HG03103 (cell line): ENCODE results near the gene SART3.
"Not testable (repeated sequence)": the region's sequence is repeated elsewhere in the genome, so short reads cannot be mapped to it uniquely, and the experiment has no call there.

Experiments
- ATAC-seq: cut with Tn5 transposase; IDR thresholded peaks from one replicate; pipeline ENCODE4 v1.9.1; 2021; ENCODE audit warnings: low read depth; ENCODE audit not compliant: unreplicated experiment

Gene SART3

DNA sequence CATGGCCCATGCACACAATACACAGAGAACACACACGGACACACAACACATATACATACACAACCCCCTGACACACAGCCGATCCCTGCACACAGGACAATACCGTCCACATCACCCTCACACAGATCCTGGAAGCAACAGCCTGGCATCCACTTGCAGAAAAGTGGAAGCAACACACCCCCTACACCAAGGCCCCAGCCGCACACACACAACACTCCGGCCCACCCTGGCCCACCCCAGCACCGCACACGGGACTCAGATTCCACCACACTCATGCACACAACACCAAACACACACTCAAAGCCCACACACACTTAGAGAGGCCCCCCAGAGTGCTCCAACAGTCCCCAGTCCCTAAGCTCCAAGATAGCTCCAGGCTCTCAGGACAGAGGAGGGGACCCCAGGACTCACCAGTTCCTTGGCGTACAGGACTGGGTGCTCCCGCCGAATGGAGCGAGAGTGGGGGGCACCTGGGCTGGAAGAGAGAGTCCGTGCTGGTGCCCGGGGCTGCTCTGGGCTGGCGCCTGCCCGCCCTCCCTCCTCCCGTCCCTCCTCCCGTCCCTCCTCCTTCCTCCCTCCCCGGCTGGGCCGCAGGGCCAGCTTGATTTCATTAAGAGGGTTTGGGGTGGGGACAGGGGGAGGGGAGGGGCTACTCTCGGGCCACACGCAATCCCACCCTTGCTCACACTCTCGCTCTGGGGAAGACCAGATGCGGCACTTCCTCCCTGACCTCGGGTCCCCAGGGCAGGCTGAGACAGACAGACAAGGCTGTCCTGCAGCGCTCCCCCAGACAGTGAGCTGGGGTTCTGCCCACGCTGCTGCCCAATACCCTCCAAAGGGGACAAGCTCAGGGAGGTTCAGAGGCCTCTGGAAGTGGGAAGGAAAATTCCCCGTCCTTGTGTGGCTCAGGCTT lies 36.8 kb upstream of the SART3 start, which contains the start of gene TMEM119:
TSS of gene TMEM119 (minus strand) at position 526 of the 913 bp plus-strand sequence. CDS start 5,701 bp downstream, outside the sequence.
- no peak for ATAC-seq

DNA sequence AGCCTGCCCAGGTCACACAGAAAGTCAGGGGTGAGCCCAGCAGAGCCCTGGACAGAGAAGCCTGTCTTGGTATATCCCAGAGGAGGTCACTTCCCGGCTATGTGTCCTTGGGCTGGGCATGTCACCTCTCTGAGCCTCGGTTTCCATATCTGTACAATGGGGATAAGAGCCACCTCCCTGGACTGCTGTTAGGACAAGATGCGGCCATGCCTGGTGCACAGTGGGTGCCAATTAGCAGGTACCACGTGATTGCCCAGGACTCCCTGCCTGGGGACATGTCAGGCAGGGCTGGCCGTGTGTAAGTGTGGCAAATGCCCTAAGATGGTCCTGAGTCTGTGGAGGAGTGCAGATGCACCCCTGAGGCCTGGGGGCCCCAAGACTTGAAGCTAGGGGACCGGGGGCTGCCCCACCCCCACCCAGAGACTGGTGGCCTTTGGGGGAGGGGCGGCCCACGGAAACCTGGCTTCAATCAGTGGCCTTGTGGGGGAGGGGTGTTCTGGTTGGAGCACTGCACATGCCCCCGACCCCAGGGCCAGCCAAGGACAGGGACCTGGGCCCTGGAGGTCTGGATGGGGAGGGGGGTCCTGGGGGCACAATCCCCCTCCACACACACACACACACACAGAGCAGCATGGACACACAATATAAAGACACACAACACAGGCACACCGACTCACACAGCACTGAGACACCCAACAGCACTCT lies 36.0 kb upstream of the SART3 start:
- ATAC-seq = no peak

DNA sequence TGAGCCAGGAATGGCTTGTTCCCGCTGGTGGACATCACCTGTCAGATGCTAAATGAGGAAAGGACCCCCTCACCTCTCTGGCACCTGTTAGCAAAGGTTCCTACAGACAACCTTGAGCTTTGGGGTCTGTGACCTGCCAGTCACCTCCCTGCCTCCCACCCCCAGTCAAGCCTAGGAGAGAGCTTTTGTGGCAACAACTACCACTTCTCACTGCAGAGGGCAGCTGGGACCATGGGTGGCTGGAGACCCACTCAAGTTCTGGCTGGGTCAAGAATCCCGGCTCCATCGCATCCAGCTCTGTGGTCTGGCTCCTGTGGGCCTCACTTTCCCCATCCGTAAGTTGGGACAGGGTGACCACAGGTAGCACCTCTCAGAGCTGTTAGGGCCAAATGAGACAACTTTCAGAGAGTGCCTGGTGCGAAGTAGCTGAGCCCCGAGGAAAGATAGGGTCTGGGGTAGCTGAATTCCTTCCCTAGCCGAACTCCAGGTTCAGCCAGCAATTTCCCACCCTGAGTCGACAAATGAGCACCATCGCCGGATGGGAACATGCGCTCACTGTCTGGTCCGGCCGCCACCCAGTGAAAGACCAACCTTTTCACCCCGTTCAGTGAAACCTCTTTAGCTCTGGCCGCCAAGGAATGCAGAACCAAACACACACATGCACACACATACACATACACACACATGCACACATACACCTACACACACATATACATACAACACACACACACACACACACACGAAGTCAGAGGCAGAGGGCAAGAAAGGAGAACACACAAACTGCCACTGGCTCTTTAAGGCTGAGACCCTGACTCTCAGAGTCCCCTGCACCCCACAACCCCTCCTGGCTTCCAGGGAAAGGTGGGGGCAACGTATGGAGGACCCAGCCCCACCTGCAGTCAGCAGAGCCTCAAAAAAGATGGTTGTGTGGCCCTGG lies 35.0 kb upstream of the SART3 start:
- ATAC-seq = no peak

DNA sequence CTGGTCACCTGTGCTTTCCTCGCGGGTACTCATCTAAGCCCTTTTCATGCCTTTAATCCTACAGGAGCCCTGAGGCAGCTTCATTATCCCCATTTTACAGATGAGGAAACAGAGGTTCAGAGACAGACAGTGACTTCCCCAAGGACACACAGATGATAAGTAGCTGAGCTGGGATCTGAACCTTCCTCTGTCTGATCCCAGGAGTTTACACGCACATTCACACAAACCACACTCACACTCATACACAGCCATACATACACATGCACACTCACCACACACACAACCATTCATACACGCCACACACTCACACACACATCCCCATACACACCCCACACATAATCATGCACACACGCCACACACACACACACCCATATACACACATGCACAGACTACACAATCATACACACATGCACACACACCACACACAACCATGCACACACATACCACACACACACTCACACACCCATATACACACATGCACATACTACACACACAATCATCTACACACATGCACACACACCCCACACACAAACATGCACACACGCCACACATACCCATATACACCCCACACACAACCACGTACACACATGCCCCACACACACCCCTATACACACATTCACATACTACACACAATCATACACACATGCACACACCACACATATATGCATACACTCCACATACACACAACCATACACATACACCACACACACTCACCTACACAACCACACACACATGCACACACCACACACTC lies 34.2 kb upstream of the SART3 start:
- ATAC-seq = no peak

DNA sequence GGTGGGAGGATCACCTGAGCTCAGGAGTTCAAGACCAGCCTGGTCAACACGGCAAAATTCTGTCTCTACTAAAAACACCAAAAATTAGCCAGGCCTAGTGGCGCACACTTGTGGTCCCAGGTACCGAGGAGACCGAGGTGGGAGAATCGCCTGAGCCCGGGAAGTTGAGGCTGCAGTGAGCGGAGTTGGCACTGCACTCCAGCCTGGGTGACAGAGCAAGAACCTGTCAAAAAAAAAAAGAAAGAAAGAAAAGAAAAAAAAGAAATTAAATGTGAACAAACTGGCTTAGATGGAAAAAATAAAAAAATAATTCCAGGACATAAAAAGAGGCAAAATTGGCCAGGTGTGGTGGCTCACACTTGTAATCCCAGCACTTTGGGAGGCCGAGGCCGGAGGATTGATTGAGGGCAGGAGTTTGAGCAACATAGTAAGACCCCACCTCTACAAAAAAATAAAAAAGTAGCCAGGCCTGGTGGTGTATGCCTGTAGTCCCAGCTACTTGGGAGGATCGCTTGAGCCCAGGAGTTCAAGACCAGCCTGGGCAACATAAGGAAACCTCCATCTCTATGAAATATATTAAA lies 33.4 kb upstream of the SART3 start:
- no peak for ATAC-seq

DNA sequence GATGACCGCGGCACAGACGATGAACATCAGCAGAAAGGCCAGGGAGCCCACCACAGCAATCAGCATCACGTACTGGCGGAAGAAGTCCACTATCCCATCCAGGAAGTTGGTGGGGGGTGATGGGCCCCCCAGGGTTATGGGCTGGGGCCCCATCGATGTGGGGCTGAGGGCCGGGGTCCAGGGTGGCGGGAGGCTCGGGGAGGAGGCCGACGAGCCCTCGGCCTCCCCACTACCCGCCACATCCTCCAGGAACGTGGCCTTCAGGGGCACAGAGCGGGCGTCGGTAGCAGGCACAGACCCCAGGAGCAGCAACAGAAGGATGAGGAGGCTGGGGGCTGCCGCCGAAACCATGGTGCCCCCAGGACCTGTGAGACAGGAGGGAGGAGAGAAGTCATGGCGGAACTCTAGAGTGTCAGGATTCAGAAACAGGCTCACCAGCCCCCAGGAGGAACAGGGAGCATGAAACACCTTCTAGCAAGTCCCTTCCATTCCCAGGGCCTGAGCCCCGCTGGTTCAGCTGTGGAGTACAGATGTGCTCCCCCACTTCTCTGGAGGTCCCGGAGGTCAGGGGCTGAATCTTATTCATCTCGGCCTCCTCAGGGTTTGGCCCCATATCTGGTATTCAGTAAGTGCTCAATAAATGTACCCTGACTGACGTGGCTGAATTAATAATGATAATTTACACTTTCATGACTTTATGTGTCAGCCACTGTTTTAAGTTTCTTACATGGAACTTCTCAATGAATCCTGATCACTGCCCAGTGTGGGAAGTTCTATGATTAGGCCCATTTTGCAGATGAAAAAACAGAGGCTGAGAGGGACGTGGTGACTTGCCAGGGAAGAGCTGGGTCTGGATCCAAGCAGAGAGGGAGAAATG lies 31.3 kb upstream of the SART3 start:
- ATAC-seq = no peak

DNA sequence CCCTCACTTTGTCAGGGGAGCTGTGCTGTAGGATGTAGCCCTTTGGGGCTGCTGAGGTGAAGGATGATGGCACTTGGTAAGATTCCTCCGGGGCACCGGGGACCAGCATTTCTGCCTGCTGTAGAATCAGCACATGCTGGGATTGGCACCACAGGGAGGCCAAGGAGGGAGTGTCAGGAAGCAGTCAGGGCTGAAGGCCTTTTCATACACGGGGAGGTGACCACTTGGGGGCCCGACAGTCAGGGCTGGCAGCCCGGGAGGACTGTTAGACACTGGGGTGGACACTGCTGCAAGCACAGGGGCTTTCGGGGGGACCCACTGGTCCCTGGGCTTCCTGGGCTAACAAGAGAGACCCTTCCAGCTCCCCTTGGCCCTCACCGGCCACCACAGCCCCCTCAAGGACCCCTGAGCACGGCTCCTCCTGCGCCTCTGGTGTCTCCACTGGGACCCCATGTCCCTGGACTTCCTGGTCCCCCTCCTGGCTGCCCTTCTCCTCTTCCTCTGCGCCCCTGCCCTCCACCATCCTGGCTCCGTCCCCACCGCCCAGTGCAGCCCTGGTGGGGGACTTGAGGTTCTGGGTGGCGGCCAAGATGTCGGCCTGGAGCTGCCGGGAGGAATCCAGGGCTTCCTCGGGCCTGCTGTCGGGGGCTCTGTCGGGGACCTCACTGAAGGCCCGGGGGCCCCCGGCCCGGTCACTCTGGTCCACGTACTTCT lies 30.5 kb upstream of the SART3 start:
- no peak for ATAC-seq

DNA sequence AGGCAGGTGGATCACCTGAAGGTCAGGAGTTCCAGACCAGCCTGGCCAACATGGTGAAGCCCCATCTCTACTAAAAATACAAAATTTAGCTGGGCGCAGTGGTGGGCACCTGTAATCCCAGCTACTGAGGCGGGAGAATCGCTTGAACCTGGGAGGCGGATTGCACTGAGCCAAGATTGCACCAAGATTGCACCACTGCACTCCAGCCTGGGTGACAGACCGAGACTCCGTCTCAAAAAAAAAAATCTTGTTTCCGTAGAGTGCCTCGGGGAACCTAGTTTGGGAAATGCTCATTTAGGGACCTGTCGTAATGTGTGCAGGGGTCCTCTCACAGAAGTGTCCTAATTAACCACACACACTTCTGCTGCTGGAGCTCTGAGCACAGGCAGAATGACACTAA lies 29.5 kb upstream of the SART3 start:
- not testable (repeated sequence) for ATAC-seq

DNA sequence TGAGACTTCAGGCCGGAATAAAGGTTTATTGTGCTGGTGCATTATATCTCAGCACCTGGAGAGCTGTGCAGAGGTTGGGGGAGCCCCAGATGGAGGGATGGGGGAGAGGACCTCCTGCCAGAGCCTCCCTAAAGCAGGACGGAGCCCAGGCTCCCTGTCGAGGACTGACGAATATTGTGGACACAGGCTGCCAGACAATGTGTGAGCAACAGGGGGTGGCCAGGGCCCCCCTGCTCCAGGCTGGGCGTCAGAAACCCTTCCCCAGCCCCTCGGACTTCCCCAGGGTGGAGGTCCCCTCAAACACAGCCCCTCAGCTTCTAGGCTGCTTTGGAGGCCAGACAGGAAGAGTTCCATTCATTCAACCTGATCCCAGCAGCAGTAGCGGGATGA lies 28.9 kb upstream of the SART3 start:
- ATAC-seq = no peak

DNA sequence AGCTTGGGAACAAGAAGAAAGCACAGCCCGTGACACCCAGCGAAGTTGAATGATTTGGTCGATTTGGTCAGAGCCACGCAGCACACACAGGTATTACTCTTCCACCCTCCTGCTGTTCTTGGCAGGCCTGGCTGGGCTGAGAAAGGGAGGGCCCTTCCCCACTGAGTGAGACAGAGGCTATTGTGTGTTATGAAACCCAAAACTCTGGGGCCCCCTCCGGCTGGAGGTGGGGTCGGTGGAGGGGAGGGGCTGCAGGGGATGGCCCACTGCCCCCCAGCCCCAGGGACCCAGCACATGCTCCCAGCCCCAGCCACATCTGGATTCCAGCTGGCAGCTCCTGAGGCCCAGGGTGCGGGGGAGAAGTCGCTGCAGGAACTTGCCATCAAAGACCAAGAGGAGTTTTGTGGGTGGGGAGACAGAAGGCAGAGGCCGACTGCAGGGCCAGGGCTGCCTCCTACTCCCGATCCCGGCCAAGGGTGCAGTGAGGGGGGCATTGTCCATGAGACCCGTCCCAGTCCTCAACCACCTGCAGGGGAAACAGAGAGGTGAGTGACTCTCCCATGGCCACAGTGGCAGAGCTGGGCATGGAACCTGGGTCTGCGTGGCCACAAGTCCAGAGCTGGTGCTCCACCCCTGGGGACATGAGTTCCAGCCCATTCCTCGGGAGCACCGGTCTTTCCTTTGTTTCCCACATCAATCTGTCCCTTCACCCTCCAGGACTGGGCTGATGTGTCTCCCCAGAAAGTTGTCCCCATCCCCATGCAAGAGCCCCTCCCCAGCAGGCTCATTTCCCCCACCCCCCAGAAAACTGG lies 28.3 kb upstream of the SART3 start:
- no peak for ATAC-seq

DNA sequence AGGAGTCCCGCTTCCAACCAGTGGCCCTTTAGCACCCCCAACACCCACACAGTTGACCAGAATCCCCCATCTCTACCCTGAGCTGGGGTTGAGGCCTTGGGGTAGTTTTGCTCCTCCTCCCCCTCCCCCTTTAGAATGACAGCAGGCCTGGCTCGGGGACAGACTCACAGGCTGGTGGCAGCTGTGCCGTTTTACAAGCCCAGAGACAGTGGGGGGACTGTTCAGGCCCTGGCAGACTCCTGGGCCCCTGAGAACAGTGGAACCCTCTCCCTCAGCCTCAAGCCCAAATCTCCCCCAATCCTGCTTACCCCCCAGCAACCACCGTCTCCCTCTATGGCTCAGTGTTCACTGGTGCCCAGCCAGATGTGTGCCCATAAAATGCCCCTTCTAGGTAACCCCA lies 26.9 kb upstream of the SART3 start:
- ATAC-seq = no peak

DNA sequence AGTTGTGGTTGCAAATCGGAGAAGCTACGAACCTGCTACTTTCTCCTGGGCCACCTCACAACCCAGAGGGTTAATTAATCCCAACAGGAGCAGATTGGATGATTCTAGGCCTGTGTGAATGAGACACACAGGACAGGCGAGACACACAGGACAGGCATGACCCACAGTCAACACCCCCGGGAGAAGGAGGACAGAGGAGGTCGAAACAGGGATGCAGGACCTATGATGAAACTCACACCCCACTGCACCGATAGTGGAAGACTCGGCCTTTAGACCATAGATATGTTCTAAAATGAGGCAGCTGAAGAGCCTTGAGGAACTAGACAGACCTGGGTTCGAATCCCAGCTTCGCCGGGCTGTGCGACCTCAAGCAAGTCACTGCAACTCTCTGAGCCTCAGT lies 25.3 kb upstream of the SART3 start:
- no peak for ATAC-seq

DNA sequence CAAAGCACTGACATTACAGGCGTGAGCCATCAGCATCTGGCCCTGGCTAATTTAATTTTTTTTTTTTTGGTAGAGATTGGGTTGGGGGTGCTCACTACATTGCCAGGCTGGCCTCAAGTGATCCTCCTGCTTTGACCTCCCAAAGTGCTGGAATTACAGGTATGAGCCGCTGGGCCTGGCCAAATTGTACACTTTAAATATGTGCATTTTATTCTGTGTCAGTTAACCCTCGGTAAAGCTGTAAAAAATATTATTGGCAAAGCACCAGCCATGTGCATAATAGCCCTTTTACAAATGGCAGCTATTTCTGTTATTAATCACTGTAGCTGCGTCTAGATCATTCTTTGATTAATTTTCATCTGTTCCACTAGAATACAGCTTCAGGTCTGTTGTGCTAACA lies 24.9 kb upstream of the SART3 start:
- no peak for ATAC-seq

DNA sequence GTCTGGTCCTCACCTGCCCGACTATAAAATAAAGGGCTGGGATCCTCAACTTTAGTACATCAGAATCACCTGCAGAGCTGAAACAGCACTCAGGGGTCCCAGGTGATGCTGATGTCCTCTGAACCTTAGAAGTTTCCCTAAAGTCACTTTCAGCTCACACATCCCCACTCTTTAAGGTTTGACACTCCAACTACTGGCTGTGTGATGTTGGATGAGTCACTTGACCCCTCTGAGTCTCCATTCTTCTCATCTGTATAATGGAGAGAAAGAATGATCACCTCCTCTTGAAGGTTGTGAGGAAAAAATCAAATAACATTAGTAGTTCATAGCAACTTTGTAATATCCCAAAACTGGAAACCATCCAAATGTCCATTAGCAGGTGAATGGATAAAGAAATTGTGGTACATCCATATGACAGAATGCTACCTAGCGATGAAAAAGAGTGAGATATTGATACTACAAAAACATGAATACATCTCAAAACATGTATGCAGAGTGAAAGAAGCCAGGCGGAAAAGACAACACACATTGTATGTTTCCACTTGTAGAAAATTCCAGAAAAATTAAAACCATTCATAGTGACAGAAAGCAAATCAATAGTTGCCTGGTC lies 23.6 kb upstream of the SART3 start:
- ATAC-seq = no peak

DNA sequence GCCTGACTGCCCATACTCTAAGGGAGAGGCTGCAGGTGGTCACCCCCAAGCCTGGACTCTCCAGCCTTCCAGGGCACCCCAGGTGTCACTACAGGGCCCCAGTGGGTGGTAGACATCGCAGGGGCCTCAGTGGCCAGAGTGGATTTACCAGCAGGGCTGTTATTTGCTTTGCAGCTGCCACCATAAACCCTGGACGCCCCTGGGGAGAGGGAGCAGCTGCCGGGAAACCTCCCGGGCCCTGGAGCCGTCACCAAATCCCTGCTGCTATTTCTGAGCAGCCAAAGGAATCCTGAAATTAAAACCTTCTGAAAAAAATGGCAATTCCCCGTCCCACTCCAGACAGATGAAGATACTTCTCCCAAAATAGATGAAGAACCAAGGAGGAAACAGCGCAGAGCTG lies 23.0 kb upstream of the SART3 start:
- ATAC-seq = no peak

DNA sequence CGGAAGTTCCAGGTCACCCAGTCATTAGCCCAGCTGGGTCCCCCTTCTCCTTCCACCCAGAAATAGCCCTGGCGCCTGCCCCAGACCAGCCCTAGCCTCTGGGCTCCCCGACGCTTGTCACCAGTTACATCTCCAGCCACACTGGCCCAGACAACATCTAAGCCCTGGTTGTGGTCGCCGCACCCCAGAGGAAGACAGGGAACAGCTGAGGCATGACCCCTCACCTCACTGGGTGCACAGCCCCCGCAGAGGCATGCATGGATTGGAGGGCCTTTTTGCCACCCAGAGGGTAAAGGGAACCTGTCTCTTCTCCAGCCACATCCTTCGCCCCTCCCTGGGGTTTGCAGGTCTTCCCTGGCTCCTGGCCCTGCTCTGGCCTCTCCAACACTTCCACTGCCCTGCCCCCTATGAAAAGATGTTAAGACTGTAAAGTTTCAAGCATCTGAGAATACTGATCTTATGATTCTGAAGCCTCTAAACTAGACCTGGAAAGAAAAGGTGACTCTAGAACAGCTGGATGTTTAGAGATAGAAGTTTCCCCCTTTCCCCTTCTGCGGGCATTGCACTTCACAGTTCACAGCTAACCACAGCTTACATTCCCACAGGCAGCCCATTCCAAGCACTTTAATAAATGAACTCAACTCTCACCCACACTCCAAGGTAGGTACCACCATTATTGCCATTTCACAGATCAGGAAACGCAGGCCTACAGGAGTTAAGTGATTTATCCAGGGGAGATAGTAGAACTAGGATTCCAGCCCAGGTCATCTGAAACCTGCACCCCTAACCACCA lies 22.2 kb upstream of the SART3 start:
- no peak for ATAC-seq
